Neuronal stem cell (in vitro differentiated cells): ENCODE measurements around the gene TRABD2A.
"Not testable (repeated sequence)": the region's sequence is repeated elsewhere in the genome, so short reads cannot be mapped to it uniquely, and the experiment has no call there.

Experiments
- DNase-seq: peaks from one replicate; pipeline ENCODE4 v3.0.0-alpha.2; 2013; ENCODE audit warnings: low spot score
- H2AFZ ChIP-seq: one replicate; pipeline ENCODE4 v1.6.1; 2013; ENCODE audit warnings: mild to moderate bottlenecking, low read length, inconsistent platforms
- H2AK5ac ChIP-seq: 2 replicates; pipeline ENCODE4 v1.6.1; 2013; ENCODE audit warnings: low read depth, mild to moderate bottlenecking, inconsistent platforms, low read length, moderate library complexity, mixed read lengths
- H2BK120ac ChIP-seq: 2 replicates; pipeline ENCODE4 v1.6.1; 2013; ENCODE audit warnings: low read depth, mild to moderate bottlenecking, inconsistent platforms, low read length, moderate library complexity, mixed read lengths
- H2BK12ac ChIP-seq: one replicate; pipeline ENCODE4 v1.6.1; 2013; ENCODE audit warnings: low read length, inconsistent platforms
- H2BK15ac ChIP-seq: 2 replicates; pipeline ENCODE4 v1.6.1; 2013; ENCODE audit warnings: mild to moderate bottlenecking, low read length, inconsistent platforms, mixed read lengths
- H2BK5ac ChIP-seq: one replicate; pipeline ENCODE4 v1.6.1; 2013; ENCODE audit warnings: inconsistent platforms, mild to moderate bottlenecking, low read length, moderate library complexity
- H3K14ac ChIP-seq: one replicate; pipeline ENCODE4 v1.6.1; 2013; ENCODE audit warnings: low read length, inconsistent platforms
- H3K18ac ChIP-seq: 2 replicates; pipeline ENCODE4 v1.6.1; 2013; ENCODE audit warnings: low read length, inconsistent platforms
- H3K23ac ChIP-seq: 2 replicates; pipeline ENCODE4 v1.6.1; 2013; ENCODE audit warnings: low read depth, mild to moderate bottlenecking, mixed read lengths, low read length, inconsistent platforms; ENCODE audit not compliant: poor library complexity
- H3K27ac ChIP-seq: replicated peaks from 3 replicates; pipeline ENCODE4 v1.5.1; 2013; ENCODE audit warnings: low read length, inconsistent platforms
- H3K27me3 ChIP-seq, 3 experiments: 2 replicates each; pipeline ENCODE4 v1.6.1; 2013; ENCODE audit warnings: low read length in 3 of 3, mild to moderate bottlenecking in 2 of 3, inconsistent platforms in 1 of 3, low read depth in 1 of 3, mixed read lengths in 1 of 3, moderate library complexity in 1 of 3; ENCODE audit not compliant: control insufficient read depth in 3 of 3, insufficient read depth in 3 of 3
- H3K36me3 ChIP-seq, 2 donors: replicated peaks in 1 of 2; 2 replicates each; pipeline ENCODE4 v1.6.1; 2013; ENCODE audit warnings: low read length in 2 of 2; ENCODE audit not compliant: control insufficient read depth in 2 of 2, insufficient read depth in 2 of 2
- H3K4ac ChIP-seq: 2 replicates; pipeline ENCODE4 v1.6.1; 2013; ENCODE audit warnings: inconsistent platforms, mild to moderate bottlenecking, low read length, moderate library complexity
- H3K4me1 ChIP-seq, 2 donors: 1 replicate in 1 of 2; 2 replicates in 1 of 2; pipeline ENCODE4 v1.6.1; 2013; ENCODE audit warnings: low read length in 2 of 2, low read depth in 1 of 2; ENCODE audit not compliant: control insufficient read depth in 2 of 2, insufficient read depth in 1 of 2
- H3K4me2 ChIP-seq: one replicate; pipeline ENCODE4 v1.6.1; 2013; ENCODE audit warnings: mild to moderate bottlenecking, low read length, inconsistent platforms; ENCODE audit not compliant: insufficient read depth, poor library complexity, severe bottlenecking
- H3K4me3 ChIP-seq, 2 donors: 2 replicates each; pipeline ENCODE4 v1.5.1; 2013; ENCODE audit warnings: low read length in 2 of 2, mild to moderate bottlenecking in 2 of 2, inconsistent platforms in 1 of 2, moderate library complexity in 1 of 2
- H3K79me1 ChIP-seq: one replicate; pipeline ENCODE4 v1.6.1; 2013; ENCODE audit warnings: low read depth, mild to moderate bottlenecking, inconsistent platforms, low read length, moderate library complexity
- H3K9ac ChIP-seq: one replicate; pipeline ENCODE4 v1.6.1; 2013; ENCODE audit warnings: mild to moderate bottlenecking, low read depth, low read length, inconsistent platforms; ENCODE audit not compliant: poor library complexity
- H3K9me3 ChIP-seq, 2 donors: replicated peaks in 1 of 2; 2 replicates each; pipeline versions ENCODE3 to v1.6.1; 2013; ENCODE audit warnings: low read length in 2 of 2, mild to moderate bottlenecking in 2 of 2, inconsistent platforms in 1 of 2, low read depth in 1 of 2, mixed read lengths in 1 of 2, moderate library complexity in 1 of 2; ENCODE audit not compliant: control insufficient read depth in 2 of 2, insufficient read depth in 1 of 2
- H4K8ac ChIP-seq: one replicate; pipeline ENCODE4 v1.6.1; 2013; ENCODE audit warnings: low read depth, mild to moderate bottlenecking, inconsistent platforms, low read length, moderate library complexity
- H4K91ac ChIP-seq: one replicate; pipeline ENCODE4 v1.6.1; 2013; ENCODE audit warnings: low read length, low read depth, mild to moderate bottlenecking, inconsistent platforms; ENCODE audit not compliant: poor library complexity
- WGBS, 2 donors: extraction: QIAGEN DNeasy Blood & Tissue Kit; methylation state at CpG; one replicate each; pipeline ENCODE4 v1.1.7; 2013; ENCODE audit warnings: missing lambda C conversion rate in 2 of 2, mixed read lengths in 1 of 2; ENCODE audit not compliant: insufficient read length in 2 of 2, insufficient replicate concordance in 1 of 2; ENCODE audit errors: extremely low coverage in 2 of 2; 5-methylcytosine and 5-hydroxymethylcytosine counted together

The TRABD2A gene

GRCh38 chr2:84776011-84776410 lies 104.9 kb downstream of the TRABD2A start:
- H3K27me3 ChIP-seq, result no peaks in the 10 kb centered on the region
- no peak overlapping the region for H3K23ac ChIP-seq
- no peak overlapping the region for H2BK12ac ChIP-seq
- no peaks in the 10 kb centered on the region for H3K79me1 ChIP-seq
- H2BK15ac ChIP-seq, result no peak overlapping the region
- no peak overlapping the region for H4K91ac ChIP-seq
- no peak for DNase-seq
- no peak overlapping the region for H3K4ac ChIP-seq
- H3K4me3 ChIP-seq, result no peak overlapping the region
- H3K9me3 ChIP-seq, result no peaks in the 10 kb centered on the region
- no peak overlapping the region for H2BK120ac ChIP-seq
- no peak overlapping the region for H3K18ac ChIP-seq
- no peak overlapping the region for H2AK5ac ChIP-seq
- no peaks in the 10 kb centered on the region for H3K4me1 ChIP-seq
- no CpG with 5 or more reads among the region's 1 CpG for WGBS, 2 donors
- no peak overlapping the region for H3K14ac ChIP-seq
- no peak overlapping the region for H2BK5ac ChIP-seq
- H3K9ac ChIP-seq, result no peak overlapping the region
- H2AFZ ChIP-seq, result no peak overlapping the region
- no peak overlapping the region for H4K8ac ChIP-seq
- no peak overlapping the region for H3K27ac ChIP-seq
- no peak overlapping the region for H3K4me2 ChIP-seq
- H3K36me3 ChIP-seq, result no peaks in the 10 kb centered on the region

GRCh38 chr2:84773562-84773961 lies 107.3 kb downstream of the TRABD2A start:
- not testable (repeated sequence) for H3K4ac ChIP-seq, H3K9ac ChIP-seq, H3K79me1 ChIP-seq, H3K27me3 ChIP-seq, H3K4me1 ChIP-seq, H2AFZ ChIP-seq, H3K23ac ChIP-seq, H3K4me3 ChIP-seq, H3K14ac ChIP-seq, H4K8ac ChIP-seq, H2BK15ac ChIP-seq, H3K27ac ChIP-seq, DNase-seq, H2BK5ac ChIP-seq, H2AK5ac ChIP-seq, H3K4me2 ChIP-seq, H2BK12ac ChIP-seq, H4K91ac ChIP-seq, H3K9me3 ChIP-seq, H2BK120ac ChIP-seq, H3K18ac ChIP-seq, H3K36me3 ChIP-seq
- no CpG with 5 or more reads among the region's 3 CpGs for WGBS, 2 donors
